Measurements from ENCODE around the gene GOLGA7B.

GRCh38 chr10:97913193-97913592, 63.5 kb downstream of the GOLGA7B start:
- no peak for TF ChIP-seq CTCF (conservative IDR thresholded peaks at IDR 0.05)
- no peak for TF ChIP-seq EZH2 (IDR thresholded peaks at IDR 0.05; ENCODE audit: low read depth)
